Keratinocyte (primary cell): ENCODE results near the gene SLC7A5. TPM values are rescaled to one million over a fixed set of nuclear protein-coding genes. Genes with fewer than 3 reads are reported as not detected.
"Not testable (repeated sequence)": the region's sequence is repeated elsewhere in the genome, so short reads cannot be mapped to it uniquely, and the experiment has no call there.

ENCODE experiments used
- DNase-seq: peaks from one replicate; pipeline ENCODE4 v3.0.0-alpha.2; 2011; ENCODE audit warnings: low read depth, missing footprints, low spot score
- FAIRE-seq: peaks from 2 replicates; lab custom pipeline; 2011; peaks lifted over from hg19 to GRCh38; lab: Jason Lieb, UNC
- H2AFZ ChIP-seq: 2 replicates; pipeline ENCODE4 v1.6.0; 2012; ENCODE audit warnings: low read length, control low read depth, inconsistent platforms; ENCODE audit not compliant: control insufficient read depth
- H3K27ac ChIP-seq: 2 replicates; pipeline ENCODE4 v1.5.1; 2011; ENCODE audit warnings: low read length; ENCODE audit not compliant: control insufficient read depth, insufficient read depth
- H3K27me3 ChIP-seq: 3 replicates; pipeline ENCODE4 v1.6.0; 2011; ENCODE audit warnings: low read length; ENCODE audit not compliant: control insufficient read depth, insufficient read depth; ENCODE audit errors: extremely low read depth
- H3K36me3 ChIP-seq, 2 experiments: 2 replicates in 1 of 2; 3 replicates in 1 of 2; pipeline ENCODE4 v1.5.1; 2011; ENCODE audit warnings: low read length in 2 of 2, mild to moderate bottlenecking in 1 of 2; ENCODE audit not compliant: control insufficient read depth in 2 of 2, insufficient read depth in 2 of 2; ENCODE audit errors: extremely low read depth in 1 of 2
- H3K4me1 ChIP-seq: 3 replicates; pipeline ENCODE4 v1.5.1; 2011; ENCODE audit warnings: low read length; ENCODE audit not compliant: control insufficient read depth, insufficient read depth; ENCODE audit errors: extremely low read depth
- H3K4me2 ChIP-seq: 3 replicates; pipeline ENCODE4 v1.6.0; 2011; ENCODE audit warnings: low read depth, low read length; ENCODE audit not compliant: control insufficient read depth, insufficient read depth; ENCODE audit errors: extremely low read depth
- H3K4me3 ChIP-seq, 3 experiments: fragments of 200-600 bp in 1 of 3; sonication (generic) in 1 of 3; 2 replicates in 2 of 3; 3 replicates in 1 of 3; pipeline ENCODE4 v1.5.1; 2011 to 2016; ENCODE audit warnings: low read length in 3 of 3, mild to moderate bottlenecking in 3 of 3, control low read depth in 2 of 3, inconsistent platforms in 1 of 3, low read depth in 1 of 3, mixed read lengths in 1 of 3, mixed run types in 1 of 3, moderate library complexity in 1 of 3; ENCODE audit not compliant: control insufficient read depth in 2 of 3, insufficient read depth in 2 of 3; ENCODE audit errors: extremely low read depth in 1 of 3
- H3K79me2 ChIP-seq: 2 replicates; pipeline ENCODE4 v1.6.0; 2012; ENCODE audit warnings: low read length; ENCODE audit not compliant: control insufficient read depth, insufficient read depth
- H3K9ac ChIP-seq: 3 replicates; pipeline ENCODE4 v1.6.0; 2011; ENCODE audit warnings: low read length; ENCODE audit not compliant: control insufficient read depth, insufficient read depth; ENCODE audit errors: extremely low read depth
- H3K9me1 ChIP-seq: 3 replicates; pipeline ENCODE4 v1.6.0; 2011; ENCODE audit warnings: low read length; ENCODE audit not compliant: control insufficient read depth, insufficient read depth; ENCODE audit errors: extremely low read depth
- H3K9me3 ChIP-seq: 2 replicates; pipeline ENCODE4 v1.5.1; 2012; ENCODE audit warnings: low read depth, low read length; ENCODE audit not compliant: control insufficient read depth
- H4K20me1 ChIP-seq: 3 replicates; pipeline ENCODE4 v1.6.0; 2011; ENCODE audit warnings: low read length; ENCODE audit not compliant: control insufficient read depth, insufficient read depth; ENCODE audit errors: extremely low read depth
- CTCF ChIP-seq, 3 experiments: IDR thresholded peaks in 1 of 3; conservative IDR thresholded peaks in 1 of 3; optimal IDR thresholded peaks in 1 of 3; 2 replicates in 2 of 3; 3 replicates in 1 of 3; pipeline versions ENCODE3 to v1.5.1; 2011; ENCODE audit warnings: low read length in 3 of 3, mild to moderate bottlenecking in 3 of 3, moderate library complexity in 2 of 3, control low read depth in 1 of 3, inconsistent platforms in 1 of 3; ENCODE audit not compliant: insufficient read depth in 2 of 3; ENCODE audit errors: extremely low read depth in 1 of 3
- EZH2 ChIP-seq: IDR thresholded peaks from one replicate; pipeline ENCODE4 v1.6.1; 2012; ENCODE audit warnings: inconsistent platforms, mild to moderate bottlenecking, low read length, moderate library complexity
- dilution Hi-C: fragments of 300-500 bp; cut with MboI; formaldehyde crosslinking; loops from one replicate; pipeline ENCODE4 v1.7.0; 2020; ENCODE audit warnings: low sequenced_read_pairs; ENCODE audit not compliant: extremely low pct_ligation_motif_present
- polyA plus RNA-seq, 5 experiments: library from polyadenylated mRNA; depleted of rRNA in 3 of 5; stranded (reverse) in 3 of 5; stranded (forward) in 1 of 5; unstranded in 1 of 5; fragments of >200 nt; gene quantifications; 1 replicate in 1 of 5; 2 replicates in 3 of 5; 3 replicates in 1 of 5; pipeline versions ENCODE4 v1.2.1 to v1.2.3, GENCODE V29; 2011 to 2012; ENCODE audit warnings: missing spikeins in 2 of 5, low read depth in 1 of 5, low replicate concordance in 1 of 5

Gene SLC7A5
- polyA plus RNA-seq, 1 donor (not counting 4 experiments of a cell fraction or from before 2014, with no cell fraction given): 114 TPM

- H3K4me3 ChIP-seq: no peak overlapping the region
- no peak overlapping the region for H3K27ac ChIP-seq
- dilution Hi-C loops: no loop called here
- H3K4me2 ChIP-seq: no peak overlapping the region
- FAIRE-seq (no peak), DNase-seq (no peak)
- H2AFZ ChIP-seq: no peak overlapping the region
- TF ChIP-seq EZH2 (no peak), CTCF (optimal IDR thresholded peaks at IDR 0.05 in 1 of 3, IDR thresholded peaks at IDR 0.05 in 1 of 3, conservative IDR thresholded peaks at IDR 0.05 in 1 of 3; ENCODE audit: extremely low read depth in 1 of 3, insufficient read depth in 2 of 3, low read length in 3 of 3) (no peak)
- peaks cover 63% of the 10 kb centered on the region for H3K4me1 ChIP-seq
- no peaks in the 10 kb centered on the region for H3K9me3 ChIP-seq
- H3K27me3 ChIP-seq: no peaks in the 10 kb centered on the region
- no peak overlapping the region for H3K9ac ChIP-seq
- H3K36me3 ChIP-seq: peaks cover 11 to 15% of the 10 kb centered on the region in 2 experiments
- no peaks in the 10 kb centered on the region for H3K9me1 ChIP-seq
- no peaks in the 10 kb centered on the region for H3K79me2 ChIP-seq
- no peaks in the 10 kb centered on the region for H4K20me1 ChIP-seq
Observed at GRCh38 chr16:87826798-87827587, 42.3 kb downstream of the SLC7A5 start.

- Histone ChIP-seq H3K4me1 (peaks cover 60% of the 10 kb centered on the region), H3K36me3 (peaks cover 8 to 11% of the 10 kb centered on the region in 2 experiments)
- FAIRE-seq: not testable (repeated sequence)
Observed at GRCh38 chr16:87826407-87826797, 42.9 kb downstream of the SLC7A5 start.

GRCh38 chr16:87825842-87826120, 43.5 kb downstream of the SLC7A5 start:
- H3K79me2 ChIP-seq, H2AFZ ChIP-seq, H3K9me1 ChIP-seq, H3K4me3 ChIP-seq, H3K9me3 ChIP-seq, H3K27ac ChIP-seq, H3K36me3 ChIP-seq, dilution Hi-C loops, H4K20me1 ChIP-seq, DNase-seq, H3K27me3 ChIP-seq, H3K9ac ChIP-seq, H3K4me2 ChIP-seq, FAIRE-seq: not testable (repeated sequence)
- peaks cover 59% of the 10 kb centered on the region for H3K4me1 ChIP-seq

More at GRCh38 chr16:87826407-87826797, 42.9 kb downstream of the SLC7A5 start:
- H3K9ac ChIP-seq, DNase-seq, H2AFZ ChIP-seq, H3K4me2 ChIP-seq, H3K27ac ChIP-seq, dilution Hi-C loops, H3K9me1 ChIP-seq, H3K79me2 ChIP-seq, H3K27me3 ChIP-seq, H3K9me3 ChIP-seq, H3K4me3 ChIP-seq, H4K20me1 ChIP-seq: not testable (repeated sequence)
